Limb (tissue), 2 donors: Measurements from ENCODE around the gene PDS5A.
A peak's percentile ranks its signal among the peaks of the same experiment; 100 is the strongest.
"Not testable (repeated sequence)": the region's sequence is repeated elsewhere in the genome, so short reads cannot be mapped to it uniquely, and the experiment has no call there.

Source experiments
- DNase-seq, 2 donors: peaks; one replicate each; pipeline ENCODE4 v3.0.0-alpha.2; 2016; ENCODE audit errors: extremely low spot score in 2 of 2

PDS5A gene, protein sequence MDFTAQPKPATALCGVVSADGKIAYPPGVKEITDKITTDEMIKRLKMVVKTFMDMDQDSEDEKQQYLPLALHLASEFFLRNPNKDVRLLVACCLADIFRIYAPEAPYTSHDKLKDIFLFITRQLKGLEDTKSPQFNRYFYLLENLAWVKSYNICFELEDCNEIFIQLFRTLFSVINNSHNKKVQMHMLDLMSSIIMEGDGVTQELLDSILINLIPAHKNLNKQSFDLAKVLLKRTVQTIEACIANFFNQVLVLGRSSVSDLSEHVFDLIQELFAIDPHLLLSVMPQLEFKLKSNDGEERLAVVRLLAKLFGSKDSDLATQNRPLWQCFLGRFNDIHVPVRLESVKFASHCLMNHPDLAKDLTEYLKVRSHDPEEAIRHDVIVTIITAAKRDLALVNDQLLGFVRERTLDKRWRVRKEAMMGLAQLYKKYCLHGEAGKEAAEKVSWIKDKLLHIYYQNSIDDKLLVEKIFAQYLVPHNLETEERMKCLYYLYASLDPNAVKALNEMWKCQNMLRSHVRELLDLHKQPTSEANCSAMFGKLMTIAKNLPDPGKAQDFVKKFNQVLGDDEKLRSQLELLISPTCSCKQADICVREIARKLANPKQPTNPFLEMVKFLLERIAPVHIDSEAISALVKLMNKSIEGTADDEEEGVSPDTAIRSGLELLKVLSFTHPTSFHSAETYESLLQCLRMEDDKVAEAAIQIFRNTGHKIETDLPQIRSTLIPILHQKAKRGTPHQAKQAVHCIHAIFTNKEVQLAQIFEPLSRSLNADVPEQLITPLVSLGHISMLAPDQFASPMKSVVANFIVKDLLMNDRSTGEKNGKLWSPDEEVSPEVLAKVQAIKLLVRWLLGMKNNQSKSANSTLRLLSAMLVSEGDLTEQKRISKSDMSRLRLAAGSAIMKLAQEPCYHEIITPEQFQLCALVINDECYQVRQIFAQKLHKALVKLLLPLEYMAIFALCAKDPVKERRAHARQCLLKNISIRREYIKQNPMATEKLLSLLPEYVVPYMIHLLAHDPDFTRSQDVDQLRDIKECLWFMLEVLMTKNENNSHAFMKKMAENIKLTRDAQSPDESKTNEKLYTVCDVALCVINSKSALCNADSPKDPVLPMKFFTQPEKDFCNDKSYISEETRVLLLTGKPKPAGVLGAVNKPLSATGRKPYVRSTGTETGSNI (N-terminal part only)

DNA sequence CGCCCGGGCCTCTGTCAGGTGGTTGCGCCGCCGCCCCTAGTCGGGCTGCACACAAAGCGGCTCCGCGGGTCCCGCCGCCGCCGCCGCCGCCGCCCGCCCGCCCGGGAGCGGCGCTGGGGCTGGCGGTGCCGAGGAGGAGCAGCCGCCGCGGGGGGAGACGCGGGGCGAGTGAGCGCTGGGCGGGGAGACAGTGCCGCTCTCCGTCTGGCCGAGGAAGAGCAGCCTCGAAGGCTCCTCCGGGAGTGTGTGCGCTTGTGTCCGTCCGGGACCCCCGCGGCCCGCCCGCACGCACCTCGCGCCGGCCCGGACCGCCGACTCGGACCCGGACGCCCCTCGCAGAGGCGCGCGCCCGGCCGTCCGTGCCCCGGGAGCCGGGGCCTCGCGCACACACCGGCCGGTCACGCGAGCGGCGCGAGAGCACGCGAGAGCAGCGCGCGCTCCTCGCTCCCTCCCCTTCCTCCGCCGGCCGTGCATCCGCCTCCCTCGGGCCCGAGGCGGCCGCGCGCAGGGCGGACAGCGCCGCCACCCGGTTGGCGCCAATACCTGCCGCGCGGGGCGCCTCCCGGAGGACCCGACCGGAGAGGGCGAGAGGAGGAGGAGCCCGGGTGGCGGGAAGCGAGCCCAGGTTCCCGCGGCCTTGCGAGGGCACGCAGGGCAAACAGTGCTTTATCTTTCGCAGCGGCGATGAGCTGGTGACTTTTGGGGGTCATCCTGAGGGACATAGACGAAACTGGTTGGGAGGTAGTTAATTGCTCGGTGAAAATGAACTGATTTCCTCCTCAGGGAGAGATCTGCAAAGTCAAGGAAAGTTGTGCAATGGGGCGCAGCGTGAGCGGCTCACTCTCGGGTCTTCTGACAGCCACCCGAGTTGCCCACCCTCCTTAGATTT is at the start of gene PDS5A:
Gene PDS5A (minus strand): TSS at position 423 of the 889 bp plus-strand sequence. CDS start 1,334 bp downstream, outside the sequence.
- peak; percentile 93 to 94 for DNase-seq

DNA sequence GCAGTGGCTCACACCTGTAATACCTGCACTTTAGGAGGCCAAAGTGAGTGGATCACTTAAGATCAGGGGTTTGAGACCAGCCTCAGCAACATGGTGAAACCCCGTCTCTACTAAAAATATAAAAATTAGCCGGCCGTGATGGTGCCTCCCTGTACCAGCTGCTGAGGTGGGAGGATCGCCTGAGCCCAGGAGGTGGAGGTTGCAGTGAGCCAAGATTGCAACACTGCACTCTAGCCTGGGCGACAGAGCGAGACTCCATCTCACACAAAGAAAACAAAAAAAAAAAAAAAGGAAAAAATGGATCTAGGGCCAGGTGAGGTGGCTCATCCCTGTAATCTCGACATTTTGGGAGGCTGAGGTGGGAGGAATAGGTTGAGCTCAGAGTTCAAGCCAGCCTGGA is 46.3 kb upstream of the PDS5A start:
- not testable (repeated sequence) for DNase-seq

DNA sequence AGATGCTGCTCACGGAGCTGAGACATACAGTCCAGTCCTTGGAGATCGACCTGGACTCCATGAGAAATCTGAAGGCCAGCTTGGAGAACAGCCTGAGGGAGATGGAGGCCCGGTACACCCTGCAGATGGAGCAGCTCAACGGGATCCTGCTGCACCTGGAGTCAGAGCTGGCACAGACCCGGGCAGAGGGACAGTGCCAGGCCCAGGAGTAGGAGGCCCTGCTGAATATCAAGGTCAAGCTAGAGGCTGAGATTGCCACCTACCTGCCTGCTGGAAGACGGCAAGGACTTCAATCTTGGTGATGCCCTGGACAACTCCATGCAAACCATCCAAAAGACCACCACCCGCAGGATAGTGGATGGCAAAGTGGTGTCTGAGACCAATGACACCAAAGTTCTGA is 43.4 kb upstream of the PDS5A start:
- not testable (repeated sequence) for DNase-seq

DNA sequence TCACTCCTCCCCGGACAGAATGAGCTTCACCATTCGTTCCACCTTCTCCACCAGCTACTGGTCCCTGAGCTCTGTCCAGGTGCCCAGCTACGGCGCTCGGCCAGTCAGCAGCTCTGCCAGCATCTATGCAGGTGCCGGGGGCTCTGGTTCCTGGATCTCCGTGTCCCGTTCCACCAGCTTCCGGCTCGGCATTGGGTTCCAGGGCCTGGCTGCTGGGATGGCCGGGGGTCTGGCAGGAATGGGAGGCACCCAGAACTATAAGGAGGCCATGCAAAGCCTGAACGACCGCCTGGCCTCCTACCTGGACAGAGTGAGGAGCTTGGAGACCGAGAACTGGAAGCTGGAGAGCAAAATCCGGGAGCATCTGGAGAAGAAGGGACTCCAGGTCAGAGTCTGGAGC is 42.5 kb upstream of the PDS5A start:
- no peak for DNase-seq

DNA sequence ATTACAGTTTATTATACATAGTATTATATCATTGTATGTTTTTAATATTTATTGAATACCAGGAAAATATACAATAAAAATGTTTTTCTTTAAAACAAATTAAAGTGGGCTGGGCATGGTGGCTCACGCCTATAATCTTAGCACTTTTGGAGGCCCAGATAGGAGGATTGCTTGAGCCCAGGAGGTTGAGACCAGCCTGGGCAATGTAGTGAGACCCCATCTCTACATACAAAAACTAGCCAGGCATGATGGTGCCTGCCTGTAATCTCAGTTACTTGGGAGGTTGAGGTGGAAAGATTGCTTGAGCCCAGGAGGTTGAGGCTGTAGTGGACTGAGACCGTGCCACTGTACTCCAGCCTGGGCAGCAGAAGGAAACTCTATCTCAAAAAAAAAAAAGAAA is 38.3 kb upstream of the PDS5A start:
- DNase-seq, result no peak

DNA sequence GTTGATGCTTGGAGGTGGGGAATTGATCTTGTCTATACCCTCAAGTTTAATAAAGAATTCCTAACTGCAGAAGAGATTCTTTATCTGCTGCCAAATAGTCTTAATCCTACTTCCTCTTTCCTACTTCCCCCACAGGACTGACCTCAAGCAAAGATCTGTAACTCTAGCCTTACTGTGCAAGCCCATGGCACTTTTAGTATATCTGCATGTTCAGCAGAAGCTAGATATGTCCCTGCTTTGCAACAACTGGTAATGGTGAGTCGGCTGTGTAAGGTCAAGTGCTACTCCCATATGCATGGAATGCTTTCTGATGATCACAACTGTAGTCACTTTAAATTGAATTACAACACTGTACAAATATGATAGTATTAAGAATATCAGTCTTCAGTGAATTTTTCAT is 26.3 kb upstream of the PDS5A start:
- no peak for DNase-seq

DNA sequence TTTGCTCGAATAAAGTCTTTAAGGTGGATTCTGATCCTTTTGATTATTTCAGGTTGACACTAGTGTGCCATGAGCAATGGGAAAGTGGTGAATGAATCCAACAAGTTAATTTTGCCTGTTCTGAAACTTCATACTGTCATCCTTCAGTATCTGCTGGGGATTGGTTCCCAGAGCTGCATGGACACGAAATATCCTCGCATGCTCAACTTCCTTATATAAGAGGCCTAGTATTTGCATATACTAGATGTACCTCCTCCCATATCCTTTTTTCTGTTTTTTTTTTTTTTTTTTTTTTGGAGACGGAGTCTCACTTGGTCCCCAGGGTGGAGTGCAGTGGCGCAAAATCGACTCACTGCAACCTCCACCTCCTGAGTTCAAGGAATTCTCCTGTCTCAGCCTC is 23.0 kb upstream of the PDS5A start:
- no peak for DNase-seq

DNA sequence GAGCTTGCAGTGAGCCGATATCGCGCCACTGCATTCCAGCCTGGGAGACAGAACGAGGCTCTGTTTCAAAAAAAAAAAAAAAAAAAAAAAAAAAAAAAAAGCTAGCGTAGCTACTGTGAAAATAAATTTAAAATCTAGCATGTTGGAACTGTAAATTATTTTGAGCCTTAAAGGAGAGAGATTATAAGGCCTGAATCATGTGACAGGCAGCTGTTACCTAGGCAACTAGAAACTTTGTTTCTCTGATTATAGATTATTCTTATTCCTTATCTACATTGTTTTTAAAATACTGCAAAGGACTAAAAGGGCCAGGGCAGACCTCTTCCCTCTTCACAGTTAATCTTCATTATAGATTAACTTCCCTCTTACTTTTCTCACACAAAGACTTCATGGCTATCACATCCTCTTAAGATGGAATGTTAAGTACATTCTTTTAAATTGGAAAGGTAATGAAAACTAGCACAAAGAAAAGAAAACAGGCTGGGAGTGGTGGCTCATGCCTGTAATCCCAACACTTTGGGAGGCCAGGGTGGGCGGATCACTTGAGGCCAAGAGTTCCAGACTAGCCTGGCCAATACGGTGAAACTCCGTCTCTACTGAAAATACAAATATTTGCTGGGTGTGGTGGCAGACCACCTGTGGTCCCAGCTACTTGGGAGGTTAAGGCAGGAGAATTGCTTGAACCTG is 21.1 kb upstream of the PDS5A start:
- no peak for DNase-seq

DNA sequence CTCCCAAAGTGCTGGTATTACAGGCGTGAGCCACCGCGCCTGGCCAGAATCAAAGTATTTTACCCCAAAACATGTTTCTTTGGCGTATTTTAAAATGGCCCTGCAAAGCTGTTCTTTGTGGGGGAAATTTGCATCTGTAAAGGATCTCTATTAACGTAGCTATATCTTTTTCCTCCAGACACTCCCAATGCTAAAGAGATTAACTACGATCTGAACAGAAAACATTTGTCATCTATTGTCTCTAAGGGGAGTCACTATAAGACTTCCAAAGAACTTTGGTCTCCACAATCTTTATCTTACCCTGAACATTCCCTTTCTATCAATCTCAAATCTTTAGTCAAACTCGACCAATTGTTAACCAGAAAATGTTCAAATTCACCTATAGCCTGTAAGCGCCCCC is 19.1 kb upstream of the PDS5A start:
- no peak for DNase-seq

DNA sequence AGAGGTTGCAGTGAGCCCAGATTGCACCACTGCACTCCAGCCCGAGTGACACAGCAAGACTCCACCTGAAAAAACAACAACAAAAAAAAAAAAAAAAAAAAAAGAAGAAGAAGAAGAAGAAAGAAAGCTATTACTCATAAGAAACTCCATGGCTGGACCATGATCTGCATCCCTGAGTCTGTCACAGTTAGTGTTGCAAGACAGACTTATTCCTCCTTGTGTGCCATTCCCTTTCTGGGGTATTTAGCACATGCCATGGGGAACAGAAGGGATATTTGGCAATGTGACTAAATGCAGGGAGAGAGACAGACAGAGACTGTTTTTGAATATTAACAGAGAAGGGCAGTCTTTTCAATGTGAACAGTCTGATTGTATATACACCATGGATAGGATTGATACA is 16.7 kb upstream of the PDS5A start:
- no peak for DNase-seq

DNA sequence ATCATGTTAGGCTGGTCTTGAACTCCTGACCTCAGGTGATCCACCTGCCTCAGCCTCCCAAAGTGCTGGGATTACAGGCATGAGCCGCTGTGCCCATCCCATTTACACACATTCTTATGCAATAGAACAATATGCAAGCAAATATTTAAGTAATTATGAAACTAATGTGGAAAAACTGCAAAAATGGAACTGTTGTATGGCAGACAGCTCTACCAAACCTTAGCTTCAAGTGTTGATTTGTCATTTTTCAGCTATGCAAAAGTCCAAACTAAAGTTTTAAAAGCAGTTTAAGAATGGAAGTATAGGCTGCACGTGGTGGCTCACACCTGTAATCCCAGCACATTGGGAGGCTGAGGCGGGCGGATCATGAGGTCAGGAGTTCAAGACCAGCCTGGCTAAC is 11.7 kb upstream of the PDS5A start:
- not testable (repeated sequence) for DNase-seq

DNA sequence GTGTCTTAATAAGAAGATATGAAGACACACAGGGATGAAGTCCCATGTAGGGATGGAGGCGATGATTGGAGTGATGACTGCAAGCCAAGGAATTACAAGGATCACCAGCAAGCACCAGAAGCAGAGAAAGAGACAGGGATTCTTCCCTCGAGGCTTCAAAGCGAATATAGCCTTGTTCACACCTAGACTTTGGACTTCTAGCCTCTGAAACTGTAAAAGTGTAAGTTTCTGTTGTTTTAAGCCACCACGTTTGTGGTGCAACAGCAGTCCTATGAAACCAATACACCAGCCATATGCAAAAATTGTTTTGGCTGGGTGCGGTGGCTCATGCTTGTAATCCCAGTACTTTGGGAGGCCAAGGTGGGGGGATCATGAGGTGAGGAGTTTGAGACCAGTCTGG is 9.8 kb upstream of the PDS5A start:
- no peak for DNase-seq

DNA sequence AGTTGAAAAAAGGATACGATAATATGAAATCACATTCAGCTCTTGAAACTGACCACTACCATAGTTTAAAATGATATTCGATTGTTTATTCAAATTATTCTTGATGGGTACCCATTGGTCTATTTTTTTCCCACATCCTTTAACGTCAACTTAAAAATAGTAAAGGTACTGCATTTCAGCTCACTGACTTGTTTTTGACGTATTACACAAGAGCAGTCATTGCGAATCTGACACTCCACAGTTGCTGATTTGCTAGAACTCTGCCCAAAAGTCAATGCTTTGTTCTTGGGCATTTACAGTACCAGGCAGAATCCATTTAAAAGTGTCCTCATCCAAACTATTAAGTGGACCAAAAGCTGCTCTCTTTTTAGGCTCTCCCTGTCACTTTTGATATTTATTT is 1.2 kb upstream of the PDS5A start:
- DNase-seq, result no peak

DNA sequence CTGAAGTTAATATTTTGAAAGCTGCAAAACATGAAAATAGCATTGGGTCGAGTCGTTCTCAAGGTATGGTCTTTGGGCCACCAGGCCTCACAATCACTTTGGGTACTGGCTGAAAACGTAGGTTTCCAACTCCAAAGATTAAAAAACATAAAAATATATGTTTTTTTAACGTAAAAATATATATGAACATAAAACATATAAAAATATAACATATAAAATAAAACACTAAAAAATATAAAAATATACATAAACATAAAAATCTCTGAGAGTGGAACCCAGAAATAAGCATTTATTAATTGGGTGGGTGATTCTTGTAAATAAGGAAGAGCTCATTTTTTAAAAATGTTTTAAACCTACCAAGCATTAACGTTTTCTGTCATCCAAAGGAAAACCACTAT is 666 bp upstream of the PDS5A start:
- no peak for DNase-seq

DNA sequence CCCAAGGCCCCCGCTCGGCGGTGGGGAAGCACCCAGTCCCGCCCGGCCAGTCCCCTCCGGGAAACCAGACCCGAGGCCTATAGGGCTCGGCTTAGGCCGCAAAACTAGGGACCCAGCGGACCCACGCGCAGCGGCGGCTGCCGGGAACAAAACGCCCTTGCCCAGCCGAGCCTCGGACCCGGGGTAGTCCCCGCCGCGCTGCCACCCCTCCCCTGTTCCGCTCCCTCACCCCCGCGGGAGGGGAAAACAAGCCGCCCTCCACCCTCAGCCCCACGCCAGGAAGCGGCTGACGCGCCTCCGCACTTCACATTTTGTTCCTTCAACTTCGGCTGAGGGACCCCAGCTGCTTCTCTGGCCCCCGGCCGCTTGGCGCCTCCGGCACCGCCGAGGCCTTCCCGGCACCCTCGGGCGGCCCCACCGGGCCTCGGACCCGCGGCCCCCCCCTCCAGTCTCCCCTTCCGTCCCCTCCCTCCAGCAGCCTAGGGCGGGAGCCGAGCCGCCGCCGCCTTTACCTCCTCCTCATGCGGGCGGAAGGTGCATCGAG is 694 bp downstream of the PDS5A start:
- peak; percentile 25 to 77 for DNase-seq

DNA sequence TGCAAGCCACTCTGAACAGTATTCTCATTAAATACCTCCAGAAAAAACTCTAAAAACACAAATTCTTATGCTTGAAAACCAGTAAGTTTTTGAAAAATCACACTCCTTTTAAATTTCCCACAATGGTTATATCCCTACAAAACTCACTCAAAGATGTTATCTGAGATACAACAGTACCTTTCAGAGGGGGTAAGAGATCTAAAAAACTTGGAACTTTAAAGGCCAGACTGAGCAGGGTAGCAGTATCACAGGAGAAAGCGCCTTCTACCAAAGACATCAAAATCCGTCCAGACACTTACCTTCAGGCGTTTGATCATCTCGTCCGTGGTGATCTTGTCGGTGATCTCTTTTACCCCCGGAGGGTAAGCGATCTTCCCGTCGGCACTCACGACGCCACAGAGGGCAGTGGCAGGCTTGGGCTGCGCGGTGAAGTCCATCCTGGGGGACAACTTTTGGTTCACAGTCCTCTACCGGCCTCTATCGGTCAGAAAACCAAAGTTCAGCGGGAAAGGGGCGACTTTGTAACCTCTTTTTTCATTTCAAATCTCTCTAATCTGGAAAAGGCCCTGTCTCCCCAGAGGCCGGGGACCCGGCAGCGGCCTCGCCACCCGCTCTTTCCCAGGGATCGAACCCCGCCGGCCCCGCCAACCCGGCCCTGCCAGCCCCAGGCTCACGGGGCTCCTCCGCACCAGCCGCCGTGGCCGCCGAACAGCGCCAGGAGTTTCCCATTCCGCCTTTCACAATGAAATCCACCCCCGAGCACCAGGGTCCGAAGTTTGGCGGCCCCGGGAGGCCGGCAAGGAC is 1.4 kb downstream of the PDS5A start:
- peak; percentile 82 to 87 for DNase-seq

DNA sequence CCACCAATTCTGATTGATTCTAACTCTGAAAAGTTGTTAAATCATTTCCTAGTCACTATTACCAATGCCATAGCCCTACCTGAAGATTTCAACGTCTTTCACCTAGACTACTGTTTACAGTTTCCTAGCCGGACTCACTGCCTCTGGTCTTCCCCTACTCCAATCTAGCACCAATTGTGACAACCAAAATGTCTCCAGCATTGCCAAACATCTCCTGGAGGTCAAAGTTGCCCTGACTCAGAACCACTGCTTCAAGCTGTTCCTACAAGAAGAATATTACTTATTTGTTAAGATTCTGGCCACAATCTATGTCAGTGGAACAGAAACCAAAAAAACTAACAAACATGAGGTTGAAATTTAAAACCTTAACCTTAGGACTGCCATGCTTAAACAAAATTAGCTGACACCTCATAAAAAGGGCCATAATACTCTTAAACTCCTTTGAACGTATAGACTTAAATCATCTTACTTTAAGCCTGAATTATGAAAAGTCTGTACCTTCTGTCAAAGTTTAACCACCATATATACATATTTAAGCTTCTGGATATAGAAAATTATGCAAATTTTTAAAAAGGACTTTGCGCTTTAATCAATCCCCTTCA is 2.1 kb downstream of the PDS5A start:
- no peak for DNase-seq

DNA sequence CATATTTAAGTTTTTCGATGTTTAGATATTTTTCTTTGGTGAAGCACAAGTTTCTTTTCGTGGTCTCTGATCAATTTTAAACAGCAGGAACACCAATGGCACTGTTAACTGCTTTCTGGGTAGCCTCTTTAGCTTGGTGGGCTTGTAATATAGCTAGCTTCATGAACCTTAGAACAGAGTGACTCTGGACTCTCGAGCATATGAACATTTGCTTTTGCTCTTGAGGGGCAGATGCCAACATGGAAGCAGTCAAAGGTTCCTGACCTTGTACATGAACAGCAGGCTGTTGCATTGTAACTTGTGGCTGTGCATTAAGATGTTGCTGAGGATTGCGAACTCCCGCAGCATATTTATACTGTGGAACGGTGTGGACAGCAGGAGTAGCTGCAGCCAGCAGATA is 4.7 kb downstream of the PDS5A start:
- not testable (repeated sequence) for DNase-seq
